ENCODE data around the gene FAM180A.

The FAM180A gene

DNA sequence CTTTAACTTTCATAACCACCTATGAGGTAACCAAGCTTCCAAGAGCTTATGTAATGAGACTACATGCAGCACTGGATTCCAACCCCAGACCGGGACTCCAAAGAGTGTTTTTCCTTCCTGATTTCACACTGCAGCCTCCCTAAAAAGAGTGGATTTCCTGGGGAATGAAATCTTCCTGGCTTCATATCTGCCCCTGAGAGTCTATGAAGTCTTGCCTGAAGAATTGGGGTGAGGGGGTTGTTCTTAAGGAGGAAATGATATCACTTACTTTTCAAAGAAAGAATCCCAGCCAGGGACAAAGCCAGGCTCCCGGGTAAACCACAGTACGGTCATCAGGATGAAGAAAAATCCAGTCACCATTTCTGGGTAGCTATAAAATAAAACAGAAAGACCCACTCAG lies 56.6 kb downstream of the FAM180A start:
- Histone ChIP-seq H3K27ac (ENCODE audit: low read depth, low read length) (no peak overlapping the region), H3K9ac (ENCODE audit: low read length in 5 of 5) (no peak overlapping the region), H3K9me3 (ENCODE audit: control insufficient read depth in 5 of 5, low read length in 5 of 5) (no peaks in the 10 kb centered on the region), H3K4me3 (ENCODE audit: low read depth in 1 of 5, low read length in 5 of 5) (no peak overlapping the region), H3K27me3 (ENCODE audit: control insufficient read depth in 5 of 5, insufficient read depth in 4 of 5, low read length in 5 of 5) (no peaks in the 10 kb centered on the region), H3K4me1 (ENCODE audit: control insufficient read depth in 5 of 5, insufficient read depth in 5 of 5, low read length in 5 of 5) (peaks cover 0 to 5% (median 0%) of the 10 kb centered on the region in 5 donors), H3K36me3 (ENCODE audit: control insufficient read depth in 5 of 5, insufficient read depth in 5 of 5, low read length in 5 of 5) (peaks cover 15 to 31% (median 20%) of the 10 kb centered on the region in 5 donors)

DNA sequence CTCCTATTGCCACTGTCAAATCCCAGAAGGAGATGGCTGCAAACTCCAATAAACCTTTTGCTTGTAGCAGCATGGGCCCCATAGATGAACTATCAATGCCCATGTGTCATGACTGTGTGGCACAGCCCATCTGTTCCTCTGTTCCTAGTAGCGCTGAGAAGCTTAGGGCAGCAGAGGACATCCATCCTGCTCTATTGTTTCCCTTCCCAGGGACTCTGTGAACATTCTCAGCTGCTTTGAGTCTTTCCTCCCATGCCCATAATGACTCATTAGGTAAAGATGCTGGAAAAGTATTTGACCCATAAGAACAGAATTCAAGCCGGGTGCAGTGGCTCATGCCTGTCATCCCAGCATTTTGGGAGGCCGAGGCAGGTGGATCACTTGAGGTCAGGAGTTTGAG lies 58.0 kb downstream of the FAM180A start:
- H3K36me3 ChIP-seq (ENCODE audit: control insufficient read depth in 5 of 5, insufficient read depth in 5 of 5, low read length in 5 of 5), result peaks cover 16 to 37% (median 24%) of the 10 kb centered on the region in 5 donors
- no peak overlapping the region for H3K27ac ChIP-seq (ENCODE audit: low read depth, low read length)
- peaks cover 0 to 5% (median 0%) of the 10 kb centered on the region in 5 donors for H3K4me1 ChIP-seq (ENCODE audit: control insufficient read depth in 5 of 5, insufficient read depth in 5 of 5, low read length in 5 of 5)

DNA sequence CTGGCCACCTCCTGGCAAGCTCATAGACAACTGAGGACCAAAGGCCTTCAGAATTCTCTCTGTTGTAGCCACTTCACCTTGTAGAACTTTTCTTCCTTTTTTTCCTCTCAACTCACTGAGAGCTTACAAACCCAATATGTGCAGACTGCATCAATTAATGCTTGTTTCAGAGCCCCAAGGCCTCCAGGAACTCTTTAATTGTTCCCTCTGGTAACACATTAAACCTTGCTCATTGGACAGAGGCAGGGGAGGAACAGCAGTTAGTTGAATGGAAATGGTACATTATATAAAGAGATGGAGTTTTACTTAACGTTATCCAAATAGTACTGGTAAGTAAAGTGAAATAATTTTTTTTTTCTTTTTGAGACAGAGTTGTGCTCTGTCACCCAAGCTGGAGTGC lies 61.1 kb downstream of the FAM180A start:
- Histone ChIP-seq H3K36me3 (ENCODE audit: control insufficient read depth in 5 of 5, insufficient read depth in 5 of 5, low read length in 5 of 5) (peaks cover 7 to 42% (median 17%) of the 10 kb centered on the region in 5 donors), H3K27ac (ENCODE audit: low read depth, low read length) (no peak overlapping the region), H3K4me3 (ENCODE audit: low read depth in 1 of 5, low read length in 5 of 5) (no peak overlapping the region), H3K9ac (ENCODE audit: low read length in 5 of 5) (no peak overlapping the region), H3K4me1 (ENCODE audit: control insufficient read depth in 5 of 5, insufficient read depth in 5 of 5, low read length in 5 of 5) (peaks cover 0 to 5% (median 0%) of the 10 kb centered on the region in 5 donors), H3K27me3 (ENCODE audit: control insufficient read depth in 5 of 5, insufficient read depth in 4 of 5, low read length in 5 of 5) (no peaks in the 10 kb centered on the region), H3K9me3 (ENCODE audit: control insufficient read depth in 5 of 5, low read length in 5 of 5) (no peaks in the 10 kb centered on the region)

More for the DNA sequence above, 58.0 kb downstream of the FAM180A start:
- H3K9ac ChIP-seq (ENCODE audit: low read length in 5 of 5), result no peak overlapping the region
- no peaks in the 10 kb centered on the region for H3K27me3 ChIP-seq (ENCODE audit: control insufficient read depth in 5 of 5, insufficient read depth in 4 of 5, low read length in 5 of 5)
- no peaks in the 10 kb centered on the region for H3K9me3 ChIP-seq (ENCODE audit: control insufficient read depth in 5 of 5, low read length in 5 of 5)
- no peak overlapping the region for H3K4me3 ChIP-seq (ENCODE audit: low read depth in 1 of 5, low read length in 5 of 5)

DNA sequence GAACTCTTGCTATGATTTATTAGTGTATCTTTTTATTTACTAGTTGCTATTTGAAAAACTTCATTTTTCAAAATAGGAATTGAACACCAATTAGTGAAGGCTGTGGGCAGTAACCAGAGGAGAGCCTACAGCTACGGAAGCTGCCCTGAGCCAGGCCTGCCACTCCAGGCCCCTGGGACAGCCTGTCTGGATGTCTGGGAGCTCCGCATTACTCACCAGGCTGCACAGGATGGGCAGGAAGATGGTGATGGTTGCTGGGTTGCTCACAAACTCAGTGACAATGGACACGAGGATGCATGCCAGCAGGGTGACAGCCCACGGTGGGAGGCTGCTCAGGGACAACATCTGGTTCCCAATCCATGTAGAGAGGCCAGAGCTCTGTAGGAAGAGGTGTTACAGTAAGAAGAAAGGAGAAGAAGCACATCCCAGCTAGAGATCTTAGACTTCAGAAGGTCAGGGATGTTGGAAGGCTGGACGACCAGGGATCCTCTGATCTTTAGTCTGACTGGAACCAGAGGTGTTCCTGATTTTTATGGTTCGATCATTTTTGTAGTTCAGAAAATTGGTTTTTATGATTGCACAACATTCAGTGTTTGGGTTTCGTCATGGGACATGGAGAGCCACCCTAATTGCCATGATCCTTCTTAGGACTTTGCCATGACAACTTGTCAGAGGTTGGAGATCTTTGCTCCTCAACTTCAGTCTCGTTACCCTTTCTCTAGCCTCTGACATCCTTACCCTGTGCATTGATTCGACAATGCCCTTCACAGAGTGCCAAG lies 63.1 kb downstream of the FAM180A start:
- Histone ChIP-seq H3K27me3 (ENCODE audit: control insufficient read depth in 5 of 5, insufficient read depth in 4 of 5, low read length in 5 of 5) (no peaks in the 10 kb centered on the region), H3K4me1 (ENCODE audit: control insufficient read depth in 5 of 5, insufficient read depth in 5 of 5, low read length in 5 of 5) (no peaks in the 10 kb centered on the region), H3K9ac (ENCODE audit: low read length in 5 of 5) (no peak overlapping the region), H3K27ac (ENCODE audit: low read depth, low read length) (no peak overlapping the region), H3K36me3 (ENCODE audit: control insufficient read depth in 5 of 5, insufficient read depth in 5 of 5, low read length in 5 of 5) (peaks cover 3 to 47% (median 23%) of the 10 kb centered on the region in 5 donors), H3K9me3 (ENCODE audit: control insufficient read depth in 5 of 5, low read length in 5 of 5) (no peaks in the 10 kb centered on the region), H3K4me3 (ENCODE audit: low read depth in 1 of 5, low read length in 5 of 5) (no peak overlapping the region)

DNA sequence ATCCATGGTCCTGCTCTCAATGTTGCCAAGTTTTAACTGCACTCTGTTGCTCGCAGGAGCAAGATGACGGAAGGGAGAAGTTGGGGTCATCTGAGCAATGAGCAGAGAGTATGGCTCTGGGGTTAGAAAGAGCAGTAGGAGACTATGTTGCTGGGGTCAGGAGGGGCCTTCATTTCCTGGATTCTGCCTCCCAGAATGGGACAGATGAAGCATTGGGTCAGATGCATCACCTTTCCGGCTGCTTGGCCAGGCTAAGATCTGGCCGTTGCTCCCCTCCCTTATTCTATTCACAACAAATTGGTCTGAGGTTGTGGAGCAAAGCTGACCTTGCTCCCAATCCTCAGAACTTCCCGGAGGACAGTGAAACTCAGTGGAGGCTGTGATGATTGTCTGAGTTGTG lies 63.9 kb downstream of the FAM180A start:
- peaks cover 1 to 46% (median 20%) of the 10 kb centered on the region in 5 donors for H3K36me3 ChIP-seq (ENCODE audit: control insufficient read depth in 5 of 5, insufficient read depth in 5 of 5, low read length in 5 of 5)

DNA sequence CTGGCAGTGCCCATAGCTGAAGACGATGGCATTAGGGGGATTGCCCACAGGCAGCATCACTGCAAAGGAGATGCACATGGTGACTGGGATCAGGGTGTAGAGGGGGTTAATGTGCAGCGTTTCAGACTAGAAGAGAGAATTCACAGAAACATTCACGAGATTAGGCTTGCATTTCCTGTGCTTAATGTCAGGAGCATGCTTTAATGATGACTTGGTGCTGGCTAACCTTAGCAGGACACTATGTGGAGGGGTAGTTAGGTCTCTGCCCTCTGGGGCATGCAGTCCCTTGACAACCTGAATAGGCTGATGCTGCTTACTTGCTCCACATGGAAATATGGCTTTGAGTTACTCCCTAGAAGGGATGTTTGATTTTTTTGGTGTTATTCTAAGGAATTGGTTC lies 64.5 kb downstream of the FAM180A start:
- Histone ChIP-seq H3K27ac (ENCODE audit: low read depth, low read length) (no peak overlapping the region), H3K9ac (ENCODE audit: low read length in 5 of 5) (no peak overlapping the region), H3K9me3 (ENCODE audit: control insufficient read depth in 5 of 5, low read length in 5 of 5) (no peaks in the 10 kb centered on the region), H3K27me3 (ENCODE audit: control insufficient read depth in 5 of 5, insufficient read depth in 4 of 5, low read length in 5 of 5) (no peaks in the 10 kb centered on the region), H3K4me3 (ENCODE audit: low read depth in 1 of 5, low read length in 5 of 5) (no peak overlapping the region), H3K36me3 (ENCODE audit: control insufficient read depth in 5 of 5, insufficient read depth in 5 of 5, low read length in 5 of 5) (peaks cover 7 to 46% (median 15%) of the 10 kb centered on the region in 5 donors), H3K4me1 (ENCODE audit: control insufficient read depth in 5 of 5, insufficient read depth in 5 of 5, low read length in 5 of 5) (no peaks in the 10 kb centered on the region)

More for the DNA sequence above, 63.9 kb downstream of the FAM180A start:
- Histone ChIP-seq H3K4me1 (ENCODE audit: control insufficient read depth in 5 of 5, insufficient read depth in 5 of 5, low read length in 5 of 5) (no peaks in the 10 kb centered on the region), H3K27ac (ENCODE audit: low read depth, low read length) (no peak overlapping the region), H3K9ac (ENCODE audit: low read length in 5 of 5) (no peak overlapping the region), H3K9me3 (ENCODE audit: control insufficient read depth in 5 of 5, low read length in 5 of 5) (no peaks in the 10 kb centered on the region), H3K4me3 (ENCODE audit: low read depth in 1 of 5, low read length in 5 of 5) (no peak overlapping the region), H3K27me3 (ENCODE audit: control insufficient read depth in 5 of 5, insufficient read depth in 4 of 5, low read length in 5 of 5) (no peaks in the 10 kb centered on the region)

DNA sequence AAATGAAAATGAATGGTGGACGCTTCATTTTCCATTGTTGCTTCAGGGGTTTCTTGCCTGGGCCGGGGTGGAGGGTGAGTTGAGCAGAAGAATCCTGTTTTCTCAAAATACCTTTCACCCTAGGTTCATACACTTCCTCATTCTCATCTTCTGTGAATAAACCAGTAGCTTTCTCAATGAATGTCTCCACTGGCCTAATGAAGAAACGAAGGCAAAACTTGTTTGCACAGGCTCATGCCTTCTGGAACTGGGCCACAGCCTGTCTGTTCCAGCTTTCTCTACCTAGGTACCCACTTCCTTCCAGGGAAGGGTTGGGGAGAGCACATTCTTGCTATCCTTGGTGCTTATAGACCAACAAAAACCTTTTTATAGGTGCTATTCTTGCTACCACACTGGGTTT lies 65.0 kb downstream of the FAM180A start:
- H3K9ac ChIP-seq (ENCODE audit: low read length in 5 of 5), result no peak overlapping the region
- H3K4me3 ChIP-seq (ENCODE audit: low read depth in 1 of 5, low read length in 5 of 5), result no peak overlapping the region
- H3K27ac ChIP-seq (ENCODE audit: low read depth, low read length), result no peak overlapping the region
- H3K27me3 ChIP-seq (ENCODE audit: control insufficient read depth in 5 of 5, insufficient read depth in 4 of 5, low read length in 5 of 5), result no peaks in the 10 kb centered on the region
- H3K9me3 ChIP-seq (ENCODE audit: control insufficient read depth in 5 of 5, low read length in 5 of 5), result no peaks in the 10 kb centered on the region
- H3K36me3 ChIP-seq (ENCODE audit: control insufficient read depth in 5 of 5, insufficient read depth in 5 of 5, low read length in 5 of 5), result peaks cover 12 to 44% (median 15%) of the 10 kb centered on the region in 5 donors
- H3K4me1 ChIP-seq (ENCODE audit: control insufficient read depth in 5 of 5, insufficient read depth in 5 of 5, low read length in 5 of 5), result no peaks in the 10 kb centered on the region

DNA sequence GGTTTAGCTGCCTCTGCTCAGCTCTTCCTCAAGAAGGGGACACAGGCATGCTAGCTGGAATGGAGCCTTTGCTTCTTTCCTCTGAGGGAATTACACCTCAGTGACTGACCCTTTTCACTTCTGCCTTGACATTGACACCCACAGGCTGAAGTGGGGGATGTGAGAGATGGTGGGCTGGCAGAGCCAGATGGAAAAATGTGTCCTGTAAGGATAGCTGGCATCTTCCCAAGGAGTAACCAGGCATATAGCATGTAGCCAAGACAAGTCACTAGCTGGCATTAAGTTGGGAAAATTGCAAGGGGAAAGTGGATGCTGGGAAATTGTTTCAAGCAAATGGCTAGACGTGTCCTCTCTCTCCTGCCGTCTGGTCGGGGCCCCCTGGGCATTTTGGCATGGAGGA lies 66.4 kb downstream of the FAM180A start:
- H3K27me3 ChIP-seq (ENCODE audit: control insufficient read depth in 5 of 5, insufficient read depth in 4 of 5, low read length in 5 of 5), result no peaks in the 10 kb centered on the region
- no peak overlapping the region for H3K27ac ChIP-seq (ENCODE audit: low read depth, low read length)
- no peak overlapping the region for H3K9ac ChIP-seq (ENCODE audit: low read length in 5 of 5)
- peaks cover 18 to 48% (median 19%) of the 10 kb centered on the region in 5 donors for H3K36me3 ChIP-seq (ENCODE audit: control insufficient read depth in 5 of 5, insufficient read depth in 5 of 5, low read length in 5 of 5)
- no peak overlapping the region for H3K4me3 ChIP-seq (ENCODE audit: low read depth in 1 of 5, low read length in 5 of 5)
- no peaks in the 10 kb centered on the region for H3K9me3 ChIP-seq (ENCODE audit: control insufficient read depth in 5 of 5, low read length in 5 of 5)
- H3K4me1 ChIP-seq (ENCODE audit: control insufficient read depth in 5 of 5, insufficient read depth in 5 of 5, low read length in 5 of 5), result no peaks in the 10 kb centered on the region

DNA sequence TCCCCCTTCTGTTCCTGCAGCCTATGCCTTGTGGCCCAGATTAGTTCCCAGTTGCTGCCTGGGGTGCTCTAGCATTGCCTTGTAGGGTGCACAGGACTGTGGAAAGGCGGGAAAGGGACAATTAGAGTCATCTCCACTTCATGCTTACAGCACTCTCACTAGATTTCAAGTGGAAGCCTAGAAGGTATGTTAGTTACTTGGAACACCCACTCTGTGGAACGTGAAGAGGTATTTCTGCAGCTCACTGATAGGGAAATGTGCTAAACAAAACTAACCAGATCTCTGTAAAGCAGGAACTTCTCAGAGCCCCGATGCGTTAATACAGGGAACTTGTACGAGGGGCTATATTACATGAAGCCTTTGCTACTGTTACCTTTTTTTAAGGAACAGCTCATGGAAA lies 66.9 kb downstream of the FAM180A start:
- no peak overlapping the region for H3K9ac ChIP-seq (ENCODE audit: low read length in 5 of 5)
- no peak overlapping the region for H3K4me3 ChIP-seq (ENCODE audit: low read depth in 1 of 5, low read length in 5 of 5)
- no peaks in the 10 kb centered on the region for H3K4me1 ChIP-seq (ENCODE audit: control insufficient read depth in 5 of 5, insufficient read depth in 5 of 5, low read length in 5 of 5)
- H3K36me3 ChIP-seq (ENCODE audit: control insufficient read depth in 5 of 5, insufficient read depth in 5 of 5, low read length in 5 of 5), result peaks cover 18 to 49% (median 20%) of the 10 kb centered on the region in 5 donors
- no peak overlapping the region for H3K27ac ChIP-seq (ENCODE audit: low read depth, low read length)
- no peaks in the 10 kb centered on the region for H3K9me3 ChIP-seq (ENCODE audit: control insufficient read depth in 5 of 5, low read length in 5 of 5)
- H3K27me3 ChIP-seq (ENCODE audit: control insufficient read depth in 5 of 5, insufficient read depth in 4 of 5, low read length in 5 of 5), result no peaks in the 10 kb centered on the region

All from subcutaneous abdominal adipose tissue (tissue), 5 donors.